Stimulated activated CD8-positive, alpha-beta memory T cell treated with anti-CD3 and anti-CD28 coated beads, Interleukin-12 subunit alpha, Interleukin-12 subunit beta, amount 100 ng/mL, for 24 hours (primary cell): ENCODE measurements around the gene PLEKHD1.

Experiments used
- DNase-seq: peaks from one replicate; pipeline ENCODE4 v3.0.0-alpha.2; 2020; ENCODE audit errors: extremely low read depth

Gene PLEKHD1

DNA sequence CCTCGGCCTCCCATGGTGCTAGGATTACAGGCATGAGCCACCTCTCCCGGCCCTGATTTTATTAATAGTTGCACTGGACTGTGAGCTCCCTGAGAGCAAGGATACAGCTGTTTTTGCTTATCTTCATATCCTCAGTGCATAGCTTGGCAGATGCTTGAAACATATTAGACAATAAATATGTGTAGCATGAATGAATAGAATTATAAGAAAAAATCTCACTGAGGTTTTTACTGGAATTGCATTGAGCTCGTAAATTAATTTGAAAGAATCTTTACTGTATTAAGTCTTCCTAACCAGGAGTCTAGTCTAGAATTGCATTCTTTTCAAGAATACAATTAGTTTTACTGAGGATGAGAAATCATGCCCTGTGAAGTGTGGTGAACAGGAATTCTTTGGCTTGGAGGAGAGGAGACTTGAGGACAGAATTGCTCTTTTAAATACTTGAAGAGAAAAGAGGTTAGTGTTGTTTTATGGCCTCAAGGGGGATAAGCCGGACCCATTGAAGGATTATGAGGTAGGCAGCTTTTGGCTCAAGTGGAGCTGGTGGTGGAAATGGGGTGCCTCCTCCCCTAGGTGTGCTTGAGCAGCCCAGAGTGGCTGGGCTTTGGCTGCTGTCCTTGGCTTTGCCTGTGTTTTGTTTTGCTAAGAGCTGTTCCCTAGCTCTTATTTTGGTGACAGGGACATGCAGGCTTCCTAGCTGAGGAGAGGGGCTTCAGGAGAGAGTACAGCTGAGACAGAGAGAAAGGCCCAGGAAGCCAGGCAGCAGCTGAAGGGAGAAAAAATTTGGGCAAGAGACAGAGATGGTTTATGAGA lies 34.0 kb downstream of the PLEKHD1 start:
- no peak for DNase-seq

DNA sequence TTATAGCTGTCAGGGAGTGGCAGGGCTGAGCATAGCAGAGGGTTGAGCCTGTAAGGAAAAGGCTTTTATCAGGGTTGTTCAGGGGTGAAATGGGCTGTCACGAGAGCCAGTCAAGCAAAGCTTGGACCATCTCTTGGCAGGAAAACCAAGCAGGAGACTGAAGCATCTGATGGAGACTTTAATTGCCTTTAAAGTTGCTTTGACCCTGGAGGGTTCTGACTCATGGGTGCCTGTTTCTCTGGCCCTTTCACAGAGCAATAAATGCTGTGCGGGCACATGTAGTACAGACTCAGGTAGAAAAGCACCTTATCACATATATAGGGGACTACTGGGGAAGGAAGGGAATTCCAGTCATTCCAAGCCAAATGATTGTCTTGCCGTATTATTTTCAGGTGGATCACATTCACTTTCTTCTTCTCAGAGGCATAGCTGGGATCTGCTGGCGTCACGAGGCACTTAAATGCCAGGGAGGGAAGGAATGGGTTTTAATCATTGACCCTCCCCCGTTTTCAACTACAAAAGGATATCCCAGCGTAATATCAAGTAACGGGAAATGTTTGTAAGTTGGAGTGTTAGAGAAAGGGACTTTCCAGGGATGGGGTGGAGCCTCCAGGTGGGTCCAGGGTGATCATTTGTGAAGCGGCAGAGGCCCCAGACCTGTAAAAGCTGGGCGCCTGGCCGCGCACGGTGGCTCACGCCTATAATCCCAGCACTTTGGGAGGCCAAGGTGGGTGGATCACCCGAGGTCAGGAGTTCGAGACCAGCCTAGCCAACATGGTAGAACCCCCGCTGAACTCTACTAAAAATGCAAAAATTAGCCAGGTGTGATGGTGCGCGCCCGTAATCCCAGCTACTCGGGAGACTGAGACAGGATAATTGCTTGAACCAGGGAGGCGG lies 34.9 kb downstream of the PLEKHD1 start:
- no peak for DNase-seq

DNA sequence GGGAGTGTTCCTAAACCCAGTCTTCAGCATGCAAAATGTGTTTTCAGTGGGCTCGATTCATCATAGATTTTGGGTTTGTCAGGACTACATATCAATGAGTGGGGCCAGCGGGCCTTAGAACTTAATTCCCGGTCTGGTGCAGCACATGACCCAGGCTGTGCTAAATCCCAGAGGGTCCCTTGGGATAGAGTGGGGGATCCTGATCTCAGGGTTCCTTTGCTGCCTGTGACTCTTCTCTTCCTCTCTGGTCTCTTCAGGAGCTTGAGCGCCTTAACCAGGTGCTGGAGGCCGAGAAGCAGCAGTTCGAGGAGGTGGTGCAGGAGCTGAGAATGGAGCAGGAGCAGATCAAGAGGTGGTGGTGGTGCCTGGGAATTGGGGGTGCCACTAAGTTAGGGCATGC lies 37.5 kb downstream of the PLEKHD1 start:
- no peak for DNase-seq

DNA sequence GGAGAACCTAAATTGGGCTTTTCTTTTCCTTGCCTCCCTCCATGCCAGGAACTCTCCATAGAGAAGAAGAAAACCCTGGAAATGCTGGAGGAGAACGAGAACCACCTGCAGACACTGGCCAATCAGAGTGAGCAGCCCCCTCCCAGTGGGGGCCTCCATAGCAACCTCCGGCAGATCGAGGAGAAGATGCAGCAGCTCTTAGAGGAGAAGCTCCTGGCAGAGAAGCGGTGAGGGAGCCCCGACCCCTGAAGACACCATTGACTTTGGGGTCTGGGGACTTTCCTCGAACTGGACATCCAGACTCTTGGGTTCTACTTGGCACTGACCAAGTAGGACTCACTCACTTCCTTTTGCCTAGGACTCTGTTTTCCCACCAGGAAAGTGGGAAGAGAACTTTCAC lies 41.4 kb downstream of the PLEKHD1 start:
- DNase-seq, result no peak

DNA sequence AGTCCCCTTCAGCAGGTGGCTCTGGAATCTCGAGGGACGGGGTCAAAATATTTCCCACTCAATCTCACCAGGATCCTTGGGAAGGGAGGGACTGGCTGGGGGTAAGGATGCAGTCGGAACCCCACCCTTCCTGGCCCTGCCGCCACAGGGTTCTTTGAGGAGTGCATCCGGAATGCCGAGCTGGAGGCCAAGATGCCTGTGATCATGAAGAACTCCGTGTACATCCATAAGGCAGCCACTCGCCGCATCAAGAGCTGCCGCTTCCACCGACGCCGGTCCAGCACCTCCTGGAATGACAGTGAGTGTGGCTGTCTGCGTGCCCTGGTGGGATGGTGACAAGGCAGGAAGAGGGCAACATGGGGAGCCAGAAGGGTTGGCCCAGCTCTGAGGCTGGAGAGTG lies 43.1 kb downstream of the PLEKHD1 start:
- DNase-seq, result no peak

DNA sequence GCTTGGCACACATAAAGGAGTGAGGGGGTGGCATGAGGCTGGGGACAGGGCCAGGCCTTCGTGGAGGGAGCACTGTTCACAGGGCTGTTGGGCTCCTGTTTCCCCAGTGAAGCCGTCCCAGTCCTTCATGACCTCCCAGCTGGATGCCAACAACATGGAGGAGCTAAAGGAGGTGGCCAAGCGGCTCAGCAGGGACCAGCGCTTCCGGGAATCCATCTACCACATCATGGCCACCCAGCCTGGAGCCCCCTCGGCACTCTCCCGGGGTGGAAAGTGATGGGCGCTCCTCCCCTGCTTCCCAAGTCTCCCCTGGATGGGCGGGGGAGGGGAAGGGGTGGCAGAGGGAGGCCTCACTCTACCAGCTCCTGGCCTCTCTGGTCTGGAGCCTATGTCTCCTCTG lies 43.6 kb downstream of the PLEKHD1 start:
- DNase-seq, result no peak

- DNase-seq, result no peak
Measured at GRCh38 chr14:69528930-69529329, 44.4 kb downstream of the PLEKHD1 start.

GRCh38 chr14:69529563-69529962 lies 45.0 kb downstream of the PLEKHD1 start:
- no peak for DNase-seq

DNA sequence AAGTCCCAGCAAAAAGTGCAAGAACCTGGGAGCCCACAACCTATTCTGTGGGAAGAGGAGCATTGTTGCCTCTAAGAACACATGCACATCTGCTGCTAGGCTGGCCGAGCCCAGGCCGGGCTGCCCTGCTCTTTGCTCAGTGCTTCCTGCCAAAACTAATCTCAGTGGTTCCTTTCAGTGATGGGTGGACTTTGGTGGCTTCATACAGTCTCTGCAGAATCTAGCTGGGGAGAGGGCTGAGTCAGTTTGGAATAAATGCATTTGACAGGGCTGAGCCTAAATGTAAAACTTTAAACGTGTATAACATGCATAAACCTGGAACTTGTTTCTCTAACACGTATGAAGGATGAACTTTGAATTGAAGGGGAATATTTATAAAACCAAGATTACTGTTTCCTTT lies 45.6 kb downstream of the PLEKHD1 start:
- DNase-seq, result no peak

DNA sequence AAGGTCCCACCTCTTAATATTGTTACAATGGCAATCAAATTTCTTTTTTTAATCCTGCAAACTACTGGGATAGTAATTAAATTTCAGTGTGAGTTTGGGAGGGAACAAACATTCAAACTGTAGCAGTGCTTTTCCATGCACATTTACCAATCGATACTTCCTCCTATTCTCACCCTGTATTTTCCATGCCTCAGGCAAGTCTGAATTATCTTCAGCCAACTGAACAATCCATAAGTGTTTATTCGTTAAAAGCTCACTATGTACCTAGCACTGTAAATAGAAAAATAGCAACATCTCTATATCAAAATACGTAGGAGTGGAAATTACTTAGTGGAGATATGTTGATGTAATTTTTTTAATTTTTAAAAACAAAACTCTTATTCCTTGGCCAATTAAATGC lies 46.6 kb downstream of the PLEKHD1 start:
- no peak for DNase-seq

DNA sequence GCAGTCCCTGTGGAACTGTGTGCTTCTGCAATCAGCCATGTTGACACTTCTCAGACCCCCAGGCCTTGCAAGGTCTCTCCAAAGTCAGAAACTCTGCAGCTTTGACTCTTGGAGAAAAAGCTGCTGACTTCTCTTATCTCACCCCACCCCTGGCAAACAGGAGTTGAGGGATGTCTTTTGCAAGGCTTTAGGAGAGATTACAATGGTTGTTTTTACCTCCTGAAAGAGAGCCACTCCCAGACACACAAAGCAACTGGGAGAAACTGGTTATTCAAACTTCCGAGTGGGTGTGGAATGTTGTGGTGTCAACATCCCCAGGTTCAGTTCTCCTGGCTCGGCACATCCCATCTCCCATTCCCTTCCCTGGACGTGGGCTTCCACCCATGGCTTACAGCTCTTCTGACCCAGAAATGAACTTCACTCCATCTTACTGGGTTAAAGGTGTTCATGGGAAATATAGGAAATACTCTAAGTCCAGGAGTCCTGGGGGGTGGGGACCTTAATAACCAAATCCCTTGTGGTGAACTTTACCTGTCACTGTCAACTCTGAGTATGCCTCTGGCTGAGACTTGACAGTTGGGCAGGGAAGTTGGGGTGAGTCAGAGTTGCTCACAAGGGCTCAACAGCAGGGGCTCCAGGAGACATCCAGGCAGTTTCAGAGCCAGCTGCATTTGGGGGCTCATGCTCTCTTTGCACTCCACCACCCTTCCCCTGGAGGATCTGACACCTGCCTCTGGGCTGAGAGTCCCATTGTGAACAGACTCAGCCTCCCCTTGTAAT lies 48.2 kb downstream of the PLEKHD1 start:
- no peak for DNase-seq

DNA sequence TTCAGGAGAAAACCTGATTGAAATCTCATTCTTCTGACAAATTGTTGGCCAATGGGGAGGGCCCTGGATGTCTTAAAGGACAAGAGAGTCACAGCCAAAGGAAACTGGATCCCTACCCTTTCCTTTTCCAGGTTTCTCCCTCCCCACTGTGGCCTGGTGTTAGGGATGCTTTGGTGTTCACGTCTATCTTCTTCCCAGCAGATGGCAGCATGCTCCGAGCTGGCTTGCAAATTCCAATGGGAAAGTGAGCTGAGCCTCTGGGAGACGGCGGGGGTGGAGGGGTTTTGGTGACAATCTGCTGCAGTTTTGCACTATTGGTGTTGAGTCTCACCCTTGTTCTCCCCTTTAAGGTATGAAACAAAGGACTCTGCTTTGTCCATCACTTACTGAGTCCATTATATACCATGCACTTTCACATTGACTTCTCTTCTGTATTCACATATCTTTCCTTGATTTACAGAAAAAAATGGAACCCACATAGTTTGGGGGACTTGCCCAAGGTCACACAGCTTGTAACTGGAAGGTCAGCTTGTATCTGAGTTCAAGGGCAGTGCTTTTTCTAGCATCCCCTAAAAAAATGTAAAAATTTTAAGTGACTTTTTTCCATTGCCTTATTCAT lies 50.8 kb downstream of the PLEKHD1 start:
- DNase-seq, result no peak

GRCh38 chr14:69536971-69537370 lies 52.4 kb downstream of the PLEKHD1 start:
- no peak for DNase-seq

DNA sequence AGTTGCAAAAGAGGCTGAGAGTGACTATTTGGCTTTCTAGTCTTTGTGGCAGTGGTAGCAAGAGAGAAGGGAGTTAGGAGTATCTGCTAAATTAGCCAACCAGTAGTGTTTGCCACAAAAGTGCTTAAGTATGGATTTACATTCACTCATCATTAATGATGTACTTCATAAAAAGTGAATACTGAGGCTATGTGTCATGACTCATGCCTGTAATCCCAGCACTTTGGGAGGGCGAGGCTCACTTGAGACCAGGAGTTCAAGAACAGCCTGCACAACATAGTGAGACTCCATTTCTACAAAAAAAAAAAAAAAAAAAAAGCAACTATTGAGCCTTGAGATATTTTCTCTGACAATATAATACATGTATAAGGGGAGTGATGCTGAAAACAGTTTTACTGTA lies 53.4 kb downstream of the PLEKHD1 start:
- DNase-seq, result no peak

- DNase-seq, result no peak
Measured at GRCh38 chr14:69538766-69539165, 54.2 kb downstream of the PLEKHD1 start.

DNA sequence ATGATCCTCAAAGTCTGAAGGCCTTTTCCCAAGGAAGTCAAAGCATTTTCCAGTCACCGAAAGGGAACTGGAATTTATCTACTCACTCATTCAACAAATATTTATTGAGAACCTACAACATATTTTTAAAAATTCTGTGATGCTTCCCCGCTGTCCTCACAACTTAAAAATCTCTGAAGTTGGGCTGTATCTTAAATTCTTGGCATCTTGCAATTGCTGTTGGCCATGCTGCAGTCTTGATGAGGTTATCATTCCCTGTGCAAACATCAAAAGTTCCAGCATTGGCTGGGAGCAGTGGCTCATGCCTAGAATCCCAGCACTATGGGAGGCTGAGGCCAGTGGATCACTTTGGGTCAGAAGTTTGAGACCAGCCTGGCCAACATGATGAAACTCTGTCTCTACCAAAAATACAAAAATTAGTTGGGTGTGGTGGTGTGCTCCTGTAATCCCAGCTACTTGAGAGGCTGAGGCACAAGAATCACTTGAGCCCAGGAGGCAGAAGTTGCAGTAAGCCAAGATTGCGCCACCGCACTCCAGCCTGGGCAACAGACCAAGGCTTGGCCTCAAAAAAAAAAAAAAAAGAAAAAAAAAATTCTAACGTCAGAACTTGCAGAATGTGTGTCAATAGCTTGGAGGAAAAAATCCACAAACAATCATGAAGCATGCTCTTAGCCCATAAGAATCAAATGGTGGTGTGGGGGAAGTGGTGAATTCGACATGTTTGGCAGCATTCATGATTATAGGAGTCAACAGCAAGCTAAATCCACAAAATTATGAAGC lies 55.3 kb downstream of the PLEKHD1 start:
- no peak for DNase-seq

- no peak for DNase-seq
Measured at GRCh38 chr14:69540654-69541335, 56.3 kb downstream of the PLEKHD1 start.

GRCh38 chr14:69542311-69542710 lies 57.8 kb downstream of the PLEKHD1 start:
- no peak for DNase-seq

- no peak for DNase-seq
Measured at GRCh38 chr14:69543341-69544115, 59.0 kb downstream of the PLEKHD1 start.
